Stimulated activated CD4-positive, alpha-beta T cell treated with anti-CD3 and anti-CD28 coated beads, Interleukin-1b, Interleukin-23, amount 100 ng/mL, for 4 hours (primary cell): Measurements from ENCODE around the gene ADPRHL1.
"Not testable (repeated sequence)": the region's sequence is repeated elsewhere in the genome, so short reads cannot be mapped to it uniquely, and the experiment has no call there.

Experiments
- DNase-seq, 2 donors: peaks; one replicate each; pipeline ENCODE4 v3.0.0-alpha.2; 2020; ENCODE audit warnings: low read depth in 2 of 2

ADPRHL1 gene

DNA sequence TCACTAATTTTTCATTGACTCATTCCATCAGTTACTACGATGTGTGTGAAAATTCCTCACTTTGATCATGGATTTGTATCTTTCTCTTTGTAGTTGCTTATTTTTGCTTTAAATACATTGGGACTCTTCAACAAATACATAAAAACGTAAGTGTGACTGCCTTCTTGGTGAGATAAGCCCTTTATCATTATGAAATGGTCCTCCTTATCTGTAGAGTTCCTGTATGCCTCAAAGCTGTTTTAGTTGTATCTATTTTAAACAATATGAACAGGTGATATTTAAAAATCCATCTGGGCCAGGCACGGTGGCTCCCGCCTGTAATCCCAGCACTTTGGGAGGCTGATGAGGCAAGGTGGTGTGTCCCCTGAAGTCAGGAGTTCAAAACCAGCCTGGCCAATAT lies 25.9 kb upstream of the ADPRHL1 start:
- DNase-seq, result no peak

DNA sequence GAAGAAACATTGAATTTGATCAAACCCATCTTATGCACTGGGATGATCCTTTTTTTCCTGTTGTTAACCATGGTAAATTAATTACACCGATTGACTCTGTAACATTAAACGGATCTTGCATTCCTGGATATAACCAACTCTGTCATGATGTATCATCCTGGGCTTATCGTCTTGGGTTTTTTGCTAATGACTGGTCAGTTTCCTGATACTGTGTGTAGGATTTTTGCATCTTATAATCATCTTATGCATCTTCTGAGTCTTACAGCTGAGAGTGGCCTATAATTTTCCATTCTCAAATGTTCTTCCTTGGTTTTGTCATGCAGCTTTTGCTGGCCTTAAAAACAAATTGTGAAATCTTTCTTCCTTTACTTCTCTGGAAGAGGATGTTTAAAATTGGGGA lies 24.4 kb upstream of the ADPRHL1 start:
- no peak for DNase-seq

DNA sequence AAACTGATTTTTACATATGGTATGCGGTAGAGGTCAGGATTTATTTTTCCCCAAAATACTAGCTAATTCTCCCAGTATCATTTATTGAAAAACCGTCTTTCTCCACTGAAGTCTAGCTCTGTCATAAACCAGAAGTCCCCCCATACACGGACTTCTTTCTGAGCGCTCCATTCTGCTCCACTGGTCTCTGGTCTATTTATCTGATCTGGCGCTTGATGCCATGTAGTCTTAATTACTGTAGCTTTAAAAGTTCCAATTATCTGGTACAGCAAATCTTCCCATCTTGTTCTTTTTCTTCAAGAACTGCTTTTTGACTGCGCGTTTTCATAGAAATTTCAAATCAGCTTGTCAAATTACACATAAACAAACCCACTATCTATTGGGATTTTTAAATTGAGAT lies 23.5 kb upstream of the ADPRHL1 start:
- no peak for DNase-seq

DNA sequence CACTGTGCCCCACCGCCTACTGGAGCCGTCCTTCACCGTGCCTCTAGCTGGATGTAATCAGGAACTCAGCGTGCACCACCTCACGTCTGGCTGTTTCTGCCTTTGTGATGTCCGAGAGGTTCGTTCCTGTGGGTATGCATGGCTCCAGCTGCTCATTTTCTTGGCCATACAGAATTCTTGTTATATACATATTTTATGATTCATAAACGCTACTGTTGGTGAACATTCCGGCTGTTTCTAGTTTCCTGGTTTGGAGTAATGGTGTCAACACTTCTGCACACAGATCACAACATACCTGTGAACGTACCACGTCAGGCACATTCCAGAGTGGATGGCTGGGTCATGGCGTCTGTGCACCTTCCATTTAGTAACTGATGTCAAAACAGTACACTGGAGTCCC lies 22.6 kb upstream of the ADPRHL1 start:
- DNase-seq, result no peak

DNA sequence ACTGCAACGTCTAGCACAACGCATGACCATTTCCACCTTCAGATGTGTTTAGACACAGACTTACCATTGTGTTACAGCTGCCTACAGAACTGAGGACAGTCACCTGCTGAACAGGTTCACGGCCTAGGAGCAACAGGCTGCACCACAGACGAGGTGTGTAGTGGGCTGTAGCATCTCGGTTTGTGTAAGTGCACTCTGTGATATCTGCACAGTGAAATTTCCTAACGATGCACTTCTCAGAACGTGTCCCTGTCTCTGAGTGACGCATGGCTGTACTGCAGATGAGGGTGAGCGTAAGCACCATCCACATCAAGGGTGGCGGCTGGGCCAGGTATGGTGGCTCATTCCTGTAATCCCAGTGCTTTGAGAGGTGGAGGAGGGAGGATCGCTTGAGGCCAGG lies 22.0 kb upstream of the ADPRHL1 start:
- no peak for DNase-seq

DNA sequence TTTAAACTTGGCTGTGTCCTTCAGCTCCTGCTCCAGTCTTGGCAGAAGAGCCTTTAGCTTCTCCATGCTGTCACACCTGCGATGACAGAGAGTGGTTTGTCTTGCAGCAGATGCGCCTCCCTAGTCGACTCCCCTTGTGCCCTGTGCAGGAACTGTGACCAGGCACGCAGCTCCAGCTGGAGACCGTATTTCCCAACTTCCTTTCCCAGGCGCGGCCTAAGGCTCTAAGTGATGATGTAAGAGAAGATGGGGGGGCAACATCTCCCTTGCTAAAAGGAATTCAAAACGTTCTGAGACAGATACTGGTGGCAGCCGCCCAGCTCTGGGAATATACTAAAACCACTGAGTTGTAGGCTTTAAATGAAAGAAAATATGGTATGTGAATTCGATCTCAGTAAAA lies 20.9 kb upstream of the ADPRHL1 start:
- no peak for DNase-seq

DNA sequence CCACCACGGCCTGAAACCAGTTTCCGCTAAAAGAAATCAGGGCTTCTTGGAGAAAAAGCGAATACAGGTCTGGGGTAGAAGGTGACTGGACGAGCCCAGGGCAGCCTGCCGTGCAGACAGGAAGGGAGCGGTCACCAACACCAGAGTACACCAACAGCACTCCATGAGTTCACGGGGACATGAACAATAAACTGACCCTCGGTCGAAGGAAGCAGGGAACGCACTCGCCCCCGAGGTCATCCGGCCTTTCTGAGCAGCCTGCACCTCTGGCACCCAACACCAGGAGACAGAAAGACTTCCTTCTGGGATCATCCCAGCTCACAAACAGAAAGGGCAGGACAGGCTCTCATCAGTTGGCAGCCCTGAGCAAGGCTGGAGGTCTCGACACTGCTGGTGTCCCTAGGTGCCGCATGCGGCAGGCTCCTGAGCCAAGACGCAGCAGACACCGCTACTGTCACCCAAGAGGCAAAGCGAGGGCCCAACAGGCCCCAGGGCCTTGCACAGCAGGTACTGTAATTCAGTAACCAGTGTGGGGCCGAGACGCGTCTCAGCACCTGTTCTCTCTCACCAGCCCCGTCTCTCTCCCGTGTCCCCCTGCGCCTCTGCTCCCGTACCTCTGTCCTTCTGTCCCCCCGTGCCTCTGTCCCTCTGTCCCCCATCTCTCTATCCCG lies 19.2 kb upstream of the ADPRHL1 start:
- DNase-seq, result no peak

DNA sequence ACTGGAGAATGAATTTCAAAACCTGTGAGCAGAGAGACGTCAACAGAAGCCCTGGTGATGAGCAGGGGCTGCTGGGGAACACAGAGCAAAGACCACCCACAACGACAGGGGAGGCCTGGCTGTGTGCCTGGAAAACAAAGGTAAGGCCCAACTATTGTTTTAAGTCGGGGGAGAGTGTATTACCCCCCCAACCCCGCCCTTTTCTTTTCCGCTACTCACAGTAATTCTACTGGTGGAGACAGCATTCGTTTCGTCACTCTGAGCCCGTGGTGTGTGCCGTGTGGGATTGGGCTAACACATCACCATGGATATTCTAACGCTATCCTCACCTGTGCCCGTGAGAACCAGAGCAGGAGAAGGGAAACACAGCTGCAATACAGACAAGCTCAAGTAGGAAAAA lies 18.6 kb upstream of the ADPRHL1 start:
- no peak for DNase-seq

DNA sequence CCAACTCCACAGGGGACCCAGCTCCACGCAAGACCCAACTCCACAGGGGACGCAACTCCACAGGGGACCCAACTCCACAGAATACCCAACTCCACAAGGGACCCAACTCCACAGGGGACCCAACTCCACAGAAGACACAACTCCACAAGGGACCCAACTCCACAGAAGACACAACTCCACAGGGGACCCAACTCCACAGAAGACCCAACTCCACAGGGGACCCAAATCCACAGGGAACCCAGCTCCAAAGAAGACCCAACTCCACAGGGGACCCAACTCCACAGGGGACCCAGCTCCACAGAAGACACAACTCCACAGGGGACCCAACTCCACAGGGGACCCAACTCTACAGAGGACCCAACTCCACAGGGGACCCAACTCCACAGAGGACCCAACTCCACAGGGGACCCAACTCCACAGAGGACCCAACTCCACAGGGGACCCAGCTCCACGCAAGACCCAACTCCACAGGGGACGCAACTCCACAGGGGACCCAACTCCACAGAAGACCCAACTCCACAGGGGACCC lies 17.4 kb upstream of the ADPRHL1 start:
- DNase-seq, result not testable (repeated sequence)

DNA sequence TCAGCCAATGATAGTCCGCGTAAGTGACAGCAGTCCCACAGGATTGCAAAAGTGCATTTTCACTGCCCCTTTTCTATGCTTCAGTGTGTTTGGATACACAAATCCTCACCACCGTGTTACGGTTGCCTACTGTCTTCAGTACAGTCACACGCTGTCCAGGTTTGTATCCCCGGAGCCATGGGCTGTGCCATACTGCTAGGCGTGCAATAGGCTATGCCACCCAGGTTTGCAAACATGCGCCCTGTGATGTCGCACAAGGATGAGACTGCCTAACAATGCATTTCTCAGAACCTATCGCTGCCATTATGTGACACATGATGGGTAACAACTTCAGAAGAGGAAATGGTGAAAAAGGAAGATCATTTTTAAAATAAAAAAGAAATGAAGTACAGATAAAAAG lies 16.8 kb upstream of the ADPRHL1 start:
- DNase-seq, result no peak

DNA sequence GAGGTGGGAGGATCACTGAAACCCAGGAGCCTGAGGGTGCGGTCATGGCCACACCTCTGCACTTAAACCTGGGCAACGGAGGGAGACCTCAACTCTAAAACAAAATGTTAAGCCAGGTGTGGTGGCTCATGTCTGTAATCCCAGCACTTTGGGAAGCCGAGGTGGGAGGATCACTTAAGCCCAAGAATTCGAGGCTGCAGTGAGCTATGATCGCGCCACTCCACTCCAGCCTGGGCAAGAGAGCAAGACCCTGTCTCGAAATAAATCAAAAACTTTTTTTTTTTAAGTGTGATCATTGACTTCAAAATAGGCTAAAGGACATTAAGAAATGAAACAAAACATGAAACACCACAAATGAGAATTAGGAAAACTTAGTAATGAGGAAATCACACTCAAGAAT lies 16.3 kb upstream of the ADPRHL1 start:
- no peak for DNase-seq

DNA sequence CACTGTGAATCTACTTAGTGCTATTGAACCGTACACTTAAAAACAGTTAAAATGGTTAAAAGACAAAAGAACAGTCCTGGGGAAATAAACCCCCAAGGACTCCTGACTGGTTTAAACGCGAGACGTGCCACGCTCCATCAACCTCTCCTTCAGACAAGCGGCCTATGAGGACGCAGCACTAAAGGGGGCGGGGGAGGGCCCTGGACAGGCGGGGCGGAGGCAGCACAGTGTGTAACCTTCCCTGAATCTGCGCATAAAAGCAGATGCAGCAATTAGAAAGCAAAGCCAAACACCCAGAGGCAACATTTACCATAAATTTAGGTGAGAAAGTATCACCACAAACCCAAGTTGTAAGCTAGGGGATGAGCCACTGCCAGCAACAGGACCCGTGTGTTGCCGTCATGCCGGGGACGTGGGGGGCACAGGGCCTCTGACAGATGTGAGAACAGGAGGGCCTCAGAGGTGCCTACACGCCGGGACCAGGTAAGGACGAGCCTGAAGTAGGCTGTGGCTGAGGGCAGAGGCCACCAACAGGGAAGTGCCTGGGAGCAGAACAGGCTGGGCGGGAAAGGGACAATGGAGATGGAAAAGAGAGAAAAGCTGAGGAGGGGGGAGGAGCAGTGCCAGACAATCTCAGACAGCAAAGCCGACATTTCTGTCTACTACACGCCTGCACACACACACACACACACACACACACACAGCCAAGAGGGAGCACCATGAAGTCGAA lies 15.3 kb upstream of the ADPRHL1 start:
- no peak for DNase-seq

DNA sequence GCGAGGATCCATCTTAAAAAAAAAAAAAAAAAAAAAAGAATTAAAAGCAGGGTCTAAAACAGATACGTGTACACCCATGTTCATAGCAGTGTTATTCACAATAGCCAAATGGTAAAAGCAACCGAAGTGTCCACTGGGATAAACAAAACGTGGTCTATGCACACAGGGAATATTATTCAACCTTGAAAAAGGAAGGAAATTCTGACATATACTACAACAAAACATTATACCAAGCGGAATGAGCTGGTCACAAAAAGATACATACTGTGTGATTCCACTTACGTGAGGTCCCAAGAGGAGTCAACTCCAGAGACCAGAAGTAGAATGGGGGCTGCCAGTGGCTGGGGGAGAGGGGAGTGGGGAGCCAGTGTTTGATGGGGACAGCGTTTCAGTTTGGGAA lies 14.7 kb upstream of the ADPRHL1 start:
- no peak for DNase-seq

DNA sequence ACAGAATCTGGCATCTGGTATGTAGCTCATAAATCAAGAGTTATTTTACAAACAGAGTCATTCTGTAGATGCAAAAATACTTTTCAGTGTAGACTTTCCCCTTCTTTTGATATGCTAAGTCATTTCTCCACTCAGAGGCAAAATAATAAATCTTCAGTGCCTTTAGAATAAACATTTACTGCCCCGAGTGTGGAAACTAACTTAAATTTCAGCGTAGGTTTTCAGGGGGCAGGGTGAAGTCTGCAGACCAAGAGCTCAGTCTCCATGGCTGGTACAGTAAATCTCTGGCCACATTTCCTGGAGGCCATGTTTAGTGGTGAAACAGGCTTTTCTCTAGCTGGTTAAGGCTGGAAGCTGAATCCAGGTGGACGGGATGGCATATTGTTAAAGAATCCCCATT lies 13.1 kb upstream of the ADPRHL1 start:
- DNase-seq, result no peak

DNA sequence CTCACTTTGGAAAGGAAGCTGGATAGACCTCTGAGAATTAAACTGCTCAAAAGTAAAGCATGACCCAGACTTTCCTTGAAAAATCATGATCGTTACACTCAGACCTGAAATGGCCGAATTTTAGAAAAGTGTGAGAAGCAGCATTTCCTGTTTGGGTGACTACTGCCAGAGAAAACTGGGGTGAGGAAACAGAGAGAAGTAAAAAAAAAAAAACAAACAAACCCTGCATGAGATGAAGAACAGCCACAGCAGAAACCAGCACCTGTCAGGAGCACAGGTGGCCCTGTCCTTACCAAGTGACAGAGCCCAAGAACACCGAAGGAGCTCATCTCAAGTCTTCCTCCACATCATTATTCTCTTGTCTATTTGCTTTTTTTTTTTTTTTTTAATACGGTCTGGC lies 12.0 kb upstream of the ADPRHL1 start:
- no peak for DNase-seq

DNA sequence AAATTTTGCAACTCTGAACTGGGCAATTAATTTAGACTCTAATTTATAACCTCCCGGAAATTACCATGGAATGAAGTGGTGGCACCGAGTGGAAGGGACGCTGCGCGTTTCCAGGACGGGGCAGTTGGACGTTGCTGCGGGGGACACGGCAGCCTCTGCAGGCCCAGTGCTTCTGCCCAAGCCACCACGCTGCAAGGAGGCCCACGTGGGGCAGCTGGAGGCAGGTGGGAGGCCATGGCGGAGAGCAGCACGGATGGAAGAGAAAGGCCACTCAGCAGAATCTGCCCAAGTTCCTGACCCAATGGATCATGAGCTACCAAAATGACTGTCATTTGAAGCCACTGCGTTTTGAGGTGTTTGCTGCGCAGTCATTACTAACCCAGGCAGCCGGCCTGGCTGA lies 11.2 kb upstream of the ADPRHL1 start:
- no peak for DNase-seq

DNA sequence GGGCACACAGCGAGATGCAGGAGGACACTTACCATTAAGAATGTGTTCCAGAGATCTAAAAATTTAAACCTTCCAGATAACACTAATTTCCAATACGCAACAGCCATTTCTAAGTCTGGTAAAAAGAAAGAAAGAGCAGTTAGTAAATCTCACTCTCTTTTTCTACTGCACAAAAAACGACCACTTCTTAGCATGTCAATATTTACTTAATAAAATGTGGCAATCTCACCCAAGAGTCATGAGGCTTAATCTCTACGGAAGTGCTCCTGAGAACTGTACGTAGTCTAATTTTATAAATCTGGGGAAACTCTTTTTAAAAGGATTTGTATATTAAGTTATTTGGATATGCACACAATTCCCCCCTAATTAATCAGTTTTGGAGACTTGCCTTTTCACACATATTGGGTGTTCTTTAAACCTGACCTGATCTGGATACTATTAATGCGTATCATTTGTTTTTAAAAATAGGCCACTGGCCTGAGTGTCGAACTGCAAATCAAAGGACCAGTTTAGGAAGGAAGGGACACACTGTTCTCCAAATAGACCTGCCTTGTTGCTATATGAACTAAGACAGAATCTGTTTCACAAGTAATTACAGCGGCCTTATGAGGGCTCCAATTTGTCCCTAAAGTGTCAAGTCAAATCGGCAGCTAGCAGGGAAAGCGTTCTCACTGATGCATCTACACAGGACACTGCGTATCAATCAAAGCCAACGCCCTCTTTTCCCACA lies 7.9 kb upstream of the ADPRHL1 start:
- no peak for DNase-seq

DNA sequence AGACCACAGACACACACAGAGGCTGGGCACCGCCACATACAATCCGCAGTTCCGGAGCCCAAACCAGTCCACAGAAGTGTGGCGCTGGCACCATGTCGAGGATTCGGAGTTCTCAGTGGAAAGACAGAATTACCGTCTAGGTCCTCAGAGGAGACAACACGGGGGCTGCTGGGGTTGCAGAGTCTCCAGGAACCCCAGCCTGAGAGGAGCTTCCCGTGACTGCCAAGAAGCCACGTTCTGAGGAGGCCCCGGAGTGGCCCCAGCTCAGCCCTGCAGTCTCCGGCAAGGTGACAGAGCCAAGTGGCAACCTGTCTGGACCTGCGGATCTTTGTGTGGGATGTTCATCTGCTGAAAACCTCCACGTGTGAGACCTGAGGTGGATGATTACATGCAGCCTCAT lies 7.3 kb upstream of the ADPRHL1 start:
- DNase-seq, result no peak

DNA sequence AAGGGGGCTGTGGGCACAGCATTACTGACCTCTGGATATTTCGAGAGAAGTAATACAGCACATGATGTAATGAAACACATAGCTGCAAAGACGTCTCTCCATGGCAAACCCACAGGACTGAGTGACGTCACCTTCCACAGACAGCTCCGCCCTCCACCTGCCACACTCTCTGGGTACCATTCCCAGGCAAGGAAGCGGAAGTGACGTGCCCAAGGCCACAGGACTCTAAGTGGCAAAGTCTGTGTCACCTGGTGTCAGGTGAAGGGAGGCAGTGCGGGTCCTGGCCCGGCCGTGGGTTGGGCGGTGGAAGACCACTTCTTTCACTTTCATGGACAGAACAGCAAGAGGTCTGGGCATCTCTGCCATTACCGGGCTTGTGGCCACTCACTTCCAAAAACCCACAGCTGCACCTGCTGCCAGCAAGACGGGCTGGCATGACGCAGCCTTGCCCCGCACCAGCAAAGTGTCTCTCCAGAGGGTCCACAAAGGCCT lies 6.8 kb upstream of the ADPRHL1 start:
- DNase-seq, result no peak

DNA sequence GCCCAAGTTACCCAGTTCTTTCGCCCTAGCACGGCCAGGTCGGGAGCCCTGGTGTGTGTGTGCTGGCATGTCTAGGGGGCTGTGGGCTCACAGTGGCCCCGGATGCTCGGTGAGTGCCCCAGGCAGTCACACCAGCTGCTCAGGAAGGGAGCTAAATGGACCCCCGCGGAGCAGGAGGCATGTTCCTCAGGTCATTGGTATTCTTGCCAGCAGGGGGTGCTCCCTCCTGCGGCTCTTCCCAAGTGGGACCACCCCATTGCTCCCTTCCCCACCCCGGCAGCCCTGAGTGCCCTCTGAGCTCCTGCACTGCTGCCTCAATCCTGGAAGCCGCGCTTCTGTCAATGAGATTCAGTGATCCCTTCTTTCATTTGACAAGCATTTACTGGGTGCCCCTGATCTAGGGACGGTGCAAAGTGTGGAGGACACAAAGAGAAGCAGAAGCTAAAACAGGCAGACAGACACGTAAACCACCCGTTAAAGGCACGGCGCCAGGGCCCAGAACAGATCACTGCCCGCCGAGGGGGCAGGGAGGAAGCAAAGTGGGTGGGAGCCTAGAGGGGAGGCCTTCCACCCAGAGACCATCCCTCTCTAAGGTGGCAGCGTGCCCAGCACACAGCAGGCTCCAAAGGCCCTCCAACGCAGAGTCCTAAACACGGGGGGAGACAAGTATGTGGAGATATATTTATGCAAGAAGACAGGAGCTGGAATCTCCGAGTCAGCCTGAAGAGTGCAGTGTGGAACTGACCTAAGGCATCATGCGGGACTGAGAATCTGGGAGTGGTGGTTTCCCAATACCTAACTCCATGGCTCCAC lies 5.2 kb upstream of the ADPRHL1 start:
- no peak for DNase-seq

DNA sequence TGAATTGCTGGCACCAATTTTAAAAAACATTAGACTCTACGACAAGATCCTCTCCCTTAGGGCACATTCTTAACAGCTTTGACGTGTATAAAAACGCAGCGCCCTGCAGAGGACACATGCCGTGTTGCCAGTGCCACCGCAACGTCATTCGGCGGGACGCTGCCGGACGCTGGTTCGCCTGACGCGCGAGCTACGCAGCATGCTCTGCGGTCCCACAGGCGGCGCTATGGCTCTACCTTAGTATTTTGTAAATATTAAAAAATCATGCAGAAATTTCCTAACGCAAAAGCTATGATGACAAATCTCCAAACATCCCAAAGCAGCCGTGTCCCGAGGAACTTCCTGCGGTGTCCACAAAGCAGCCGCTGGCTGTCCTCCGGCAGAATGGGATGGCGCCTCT lies 4.2 kb upstream of the ADPRHL1 start:
- DNase-seq, result no peak
